Astrocyte (in vitro differentiated cells and primary cell): Measurements from ENCODE around the gene SEPTIN3. TPM values are rescaled to one million over a fixed set of nuclear protein-coding genes. Genes with fewer than 3 reads are reported as not detected.

ENCODE experiments used
- DNase-seq: peaks from one replicate; pipeline ENCODE4 v3.0.0-alpha.2; 2010; ENCODE audit warnings: low read depth
- FAIRE-seq: peaks from 2 replicates; lab custom pipeline; 2011; peaks lifted over from hg19 to GRCh38; lab: Jason Lieb, UNC
- H2AFZ ChIP-seq: 2 replicates; pipeline ENCODE4 v1.6.0; 2012; ENCODE audit warnings: low read depth, low read length, inconsistent platforms
- H3K27ac ChIP-seq: 2 replicates; pipeline ENCODE4 v1.5.1; 2011; ENCODE audit warnings: low read depth, low read length, inconsistent platforms
- H3K27me3 ChIP-seq: 2 replicates; pipeline ENCODE4 v1.6.0; 2011; ENCODE audit warnings: low read length, inconsistent platforms; ENCODE audit not compliant: insufficient read depth
- H3K36me3 ChIP-seq: 2 replicates; pipeline ENCODE4 v1.5.1; 2011; ENCODE audit warnings: low read length, inconsistent platforms; ENCODE audit not compliant: insufficient read depth
- H3K4me1 ChIP-seq: 2 replicates; pipeline ENCODE4 v1.5.1; 2011; ENCODE audit warnings: low read length, inconsistent platforms; ENCODE audit not compliant: insufficient read depth
- H3K4me2 ChIP-seq: 2 replicates; pipeline ENCODE4 v1.6.0; 2012; ENCODE audit warnings: low read length, inconsistent platforms
- H3K4me3 ChIP-seq: 2 replicates; pipeline ENCODE4 v1.5.1; 2011; ENCODE audit warnings: low read depth, mild to moderate bottlenecking, low read length, inconsistent platforms; ENCODE audit not compliant: insufficient read depth
- H3K79me2 ChIP-seq: 2 replicates; pipeline ENCODE4 v1.6.0; 2012; ENCODE audit warnings: mild to moderate bottlenecking, low read length, inconsistent platforms; ENCODE audit not compliant: insufficient read depth
- H3K9ac ChIP-seq: 2 replicates; pipeline ENCODE4 v1.6.0; 2012; ENCODE audit warnings: mild to moderate bottlenecking, low read length, inconsistent platforms
- H3K9me3 ChIP-seq: 2 replicates; pipeline ENCODE4 v1.5.1; 2012; ENCODE audit warnings: low read depth, mild to moderate bottlenecking, low read length, inconsistent platforms; ENCODE audit not compliant: insufficient read depth
- H4K20me1 ChIP-seq: 2 replicates; pipeline ENCODE4 v1.6.0; 2012; ENCODE audit warnings: low read length, inconsistent platforms; ENCODE audit not compliant: insufficient read depth
- H3K27ac Mint-ChIP-seq: one replicate; pipeline ENCODE4 v1.8.0; 2021; ENCODE audit warnings: mild to moderate bottlenecking, mixed read lengths; ENCODE audit not compliant: unreplicated experiment
- H3K27me3 Mint-ChIP-seq: one replicate; pipeline ENCODE4 v1.8.0; 2021; ENCODE audit warnings: low read depth, mixed read lengths; ENCODE audit not compliant: unreplicated experiment
- H3K36me3 Mint-ChIP-seq: one replicate; pipeline ENCODE4 v1.8.0; 2021; ENCODE audit warnings: low read depth, mixed read lengths; ENCODE audit not compliant: unreplicated experiment
- H3K4me1 Mint-ChIP-seq: one replicate; pipeline ENCODE4 v1.8.0; 2021; ENCODE audit warnings: low read depth, mixed read lengths; ENCODE audit not compliant: unreplicated experiment
- H3K4me3 Mint-ChIP-seq: one replicate; pipeline ENCODE4 v1.8.0; 2021; ENCODE audit warnings: mild to moderate bottlenecking, moderate library complexity, mixed read lengths; ENCODE audit not compliant: unreplicated experiment
- H3K9me3 Mint-ChIP-seq: one replicate; pipeline ENCODE4 v1.8.0; 2021; ENCODE audit warnings: mild to moderate bottlenecking, mixed read lengths; ENCODE audit not compliant: unreplicated experiment
- EZH2 ChIP-seq: IDR thresholded peaks from 2 replicates; pipeline ENCODE4 v1.6.1; 2012; ENCODE audit warnings: mild to moderate bottlenecking, low read length, inconsistent platforms; ENCODE audit not compliant: insufficient read depth
- total RNA-seq: library from RNA; stranded (reverse); gene quantifications from 2 replicates; pipeline ENCODE4 v1.2.1, GENCODE V29; 2021
- TF ChIP-seq, protein P1 (sequence below): IDR thresholded peaks from 2 replicates; pipeline ENCODE4 v1.5.1; 2011; ENCODE audit warnings: low read depth, mild to moderate bottlenecking, inconsistent platforms, low read length, moderate library complexity; ENCODE audit not compliant: insufficient read depth

The SEPTIN3 gene
- total RNA-seq, 1 donor from 2014 or later: 0.52 TPM

DNA sequence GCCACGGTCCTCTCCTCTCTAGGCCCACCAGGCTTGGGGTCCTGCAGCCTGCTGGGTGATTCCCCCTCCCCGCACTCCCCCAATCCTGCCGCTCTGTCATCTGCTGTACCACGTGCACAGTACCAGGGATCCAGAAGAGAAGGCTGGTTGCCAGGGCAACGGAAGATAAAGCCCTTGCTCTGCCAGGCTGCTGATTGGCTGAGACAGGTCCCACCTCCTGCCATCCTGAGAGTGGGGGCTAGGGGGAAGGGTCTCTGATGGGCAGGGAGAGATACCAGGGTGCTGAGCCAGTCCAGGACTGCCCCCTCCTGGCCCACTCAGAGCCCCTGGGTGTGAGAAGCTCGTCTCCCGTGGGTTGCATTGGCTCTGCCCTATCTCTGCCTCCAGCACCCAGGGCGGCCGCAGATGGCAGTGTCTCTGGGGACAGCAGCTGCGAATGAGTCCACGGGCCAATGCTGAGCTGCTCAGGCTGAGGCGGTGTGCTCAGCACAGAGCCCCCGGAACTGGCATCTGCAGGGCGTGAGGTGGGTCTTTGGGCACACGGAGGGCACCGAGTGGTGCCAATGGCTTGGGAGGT, 17.3 kb upstream of the SEPTIN3 start, which contains the start of gene SMIM45:
Gene SMIM45, plus strand, starts transcription at position 253 of the 577 bp plus-strand sequence.
- H3K27me3 ChIP-seq: no peaks in the 10 kb centered on the region
- H3K4me2 ChIP-seq: no peak within 1 kb of the TSS
- no peak within 1 kb of the TSS for H2AFZ ChIP-seq
- H4K20me1 ChIP-seq: no peaks in the 10 kb centered on the region
- H3K27ac Mint-ChIP-seq: no peak within 1 kb of the TSS
- no peak within 1 kb of the TSS for H3K4me3 ChIP-seq
- no peaks in the 10 kb centered on the region for H3K36me3 ChIP-seq
- H3K9ac ChIP-seq: no peak within 1 kb of the TSS
- H3K4me1 Mint-ChIP-seq: no peaks in the 10 kb centered on the region
- DNase-seq: no peak
- no peak within 1 kb of the TSS for H3K4me3 Mint-ChIP-seq
- FAIRE-seq: no peak
- no peaks in the 10 kb centered on the region for H3K79me2 ChIP-seq
- no peaks in the 10 kb centered on the region for H3K36me3 Mint-ChIP-seq
- H3K27ac ChIP-seq: no peak within 1 kb of the TSS
- peaks cover 3% of the 10 kb centered on the region for H3K27me3 Mint-ChIP-seq
- TF ChIP-seq, protein P1, sequence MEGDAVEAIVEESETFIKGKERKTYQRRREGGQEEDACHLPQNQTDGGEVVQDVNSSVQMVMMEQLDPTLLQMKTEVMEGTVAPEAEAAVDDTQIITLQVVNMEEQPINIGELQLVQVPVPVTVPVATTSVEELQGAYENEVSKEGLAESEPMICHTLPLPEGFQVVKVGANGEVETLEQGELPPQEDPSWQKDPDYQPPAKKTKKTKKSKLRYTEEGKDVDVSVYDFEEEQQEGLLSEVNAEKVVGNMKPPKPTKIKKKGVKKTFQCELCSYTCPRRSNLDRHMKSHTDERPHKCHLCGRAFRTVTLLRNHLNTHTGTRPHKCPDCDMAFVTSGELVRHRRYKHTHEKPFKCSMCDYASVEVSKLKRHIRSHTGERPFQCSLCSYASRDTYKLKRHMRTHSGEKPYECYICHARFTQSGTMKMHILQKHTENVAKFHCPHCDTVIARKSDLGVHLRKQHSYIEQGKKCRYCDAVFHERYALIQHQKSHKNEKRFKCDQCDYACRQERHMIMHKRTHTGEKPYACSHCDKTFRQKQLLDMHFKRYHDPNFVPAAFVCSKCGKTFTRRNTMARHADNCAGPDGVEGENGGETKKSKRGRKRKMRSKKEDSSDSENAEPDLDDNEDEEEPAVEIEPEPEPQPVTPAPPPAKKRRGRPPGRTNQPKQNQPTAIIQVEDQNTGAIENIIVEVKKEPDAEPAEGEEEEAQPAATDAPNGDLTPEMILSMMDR: no peak
- TF ChIP-seq EZH2: no peak
- H3K9me3 ChIP-seq: no peaks in the 10 kb centered on the region
- no peaks in the 10 kb centered on the region for H3K4me1 ChIP-seq
- H3K9me3 Mint-ChIP-seq: peaks cover 2% of the 10 kb centered on the region

DNA sequence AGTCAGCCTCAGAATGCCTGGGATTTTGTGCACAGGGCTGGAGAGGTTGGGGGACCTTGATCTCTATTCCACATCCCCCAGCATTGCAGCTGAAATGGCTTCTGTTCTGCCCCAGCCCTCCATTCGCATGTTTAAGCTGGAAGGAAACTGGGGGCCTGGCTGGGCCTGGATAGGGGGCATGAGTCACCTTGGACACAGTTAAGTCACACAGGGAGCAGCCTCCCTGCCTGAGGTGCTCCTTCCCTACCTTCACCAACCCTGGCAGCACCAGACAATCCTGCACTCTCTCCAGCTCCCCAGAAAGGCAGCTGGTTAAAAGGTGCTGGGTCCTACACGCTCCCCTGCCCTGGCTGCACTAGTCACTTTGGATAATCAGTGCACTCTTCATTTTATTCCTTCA, 16.5 kb upstream of the SEPTIN3 start:
- no peaks in the 10 kb centered on the region for H3K4me1 Mint-ChIP-seq

More for the DNA sequence above, 16.5 kb upstream of the SEPTIN3 start:
- H3K4me1 ChIP-seq: no peaks in the 10 kb centered on the region
- no peak for DNase-seq
- FAIRE-seq: no peak
- no peak overlapping the region for H3K4me3 ChIP-seq
- no peak overlapping the region for H3K27ac Mint-ChIP-seq
- H3K9ac ChIP-seq: no peak overlapping the region
- no peak overlapping the region for H2AFZ ChIP-seq
- H3K4me2 ChIP-seq: no peak overlapping the region
- no peaks in the 10 kb centered on the region for H3K9me3 ChIP-seq
- no peaks in the 10 kb centered on the region for H3K27me3 ChIP-seq
- no peaks in the 10 kb centered on the region for H4K20me1 ChIP-seq
- H3K79me2 ChIP-seq: no peaks in the 10 kb centered on the region
- no peak overlapping the region for H3K27ac ChIP-seq
- peaks cover 2% of the 10 kb centered on the region for H3K9me3 Mint-ChIP-seq
- TF ChIP-seq, protein P1: no peak
- TF ChIP-seq EZH2: no peak
- H3K27me3 Mint-ChIP-seq: peaks cover 6% of the 10 kb centered on the region
- no peak overlapping the region for H3K4me3 Mint-ChIP-seq
- no peaks in the 10 kb centered on the region for H3K36me3 Mint-ChIP-seq
- no peaks in the 10 kb centered on the region for H3K36me3 ChIP-seq
